GM20000 (cell line): ENCODE results near the gene SHANK1.

Experiments
- DNase-seq: peaks from one replicate; pipeline ENCODE4 v3.0.0; 2012; ENCODE audit warnings: low spot score
- CTCF ChIP-seq: IDR thresholded peaks from 2 replicates; pipeline ENCODE4 v1.5.1; 2012; ENCODE audit warnings: mild to moderate bottlenecking, control low read depth; ENCODE audit errors: extremely low read depth, missing control alignments

The SHANK1 gene

DNA sequence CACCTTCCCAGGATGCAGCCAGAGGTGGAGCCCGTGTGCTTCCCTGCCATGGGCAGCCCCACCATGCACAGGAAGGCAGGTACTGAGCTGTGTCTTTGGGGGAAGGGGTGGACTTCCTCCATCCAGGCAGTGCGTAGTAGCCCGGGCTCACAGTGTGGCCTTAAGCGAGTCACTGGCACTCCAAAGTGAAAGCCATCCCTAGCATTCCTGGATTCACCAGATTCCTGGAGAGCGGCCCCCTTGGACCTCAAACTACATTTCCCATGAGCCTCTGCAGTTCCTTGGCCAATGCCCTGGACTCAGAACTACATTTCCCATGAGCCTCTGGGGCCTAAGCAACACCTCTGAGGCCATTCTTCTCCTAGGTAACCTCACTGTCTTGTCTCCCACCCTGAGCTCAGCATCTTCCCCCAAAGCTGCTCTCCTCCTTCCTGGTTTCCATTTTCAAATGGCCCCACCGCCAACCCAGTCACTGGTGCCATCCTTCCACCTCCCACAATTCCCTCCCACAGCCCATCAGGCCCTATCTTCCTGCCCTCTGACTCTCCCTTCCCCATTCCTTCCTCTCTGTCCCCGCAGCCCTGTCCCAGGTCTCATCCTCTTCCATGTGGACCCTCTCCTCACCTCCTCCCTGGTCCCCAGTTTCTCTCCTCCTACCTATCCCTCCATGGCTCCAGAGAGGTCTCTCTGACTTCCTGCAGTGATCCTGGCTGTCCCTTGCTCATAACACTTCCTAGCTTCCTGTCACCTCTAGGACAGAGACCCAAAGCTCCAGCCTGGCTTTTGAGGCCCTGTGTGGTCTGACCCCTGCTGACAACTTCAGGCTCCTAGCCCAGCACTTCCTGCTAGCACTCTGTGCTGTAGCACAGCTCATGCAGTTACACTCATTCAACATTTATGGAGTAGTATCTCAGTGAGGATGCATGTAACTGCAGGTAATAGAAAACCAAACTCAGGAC lies 69.9 kb downstream of the SHANK1 start, which contains the start of gene C19orf81:
TSS of gene C19orf81 (plus strand) at position 13 of the 959 bp plus-strand sequence. CDS start at position 13, 0 bp downstream.
- DNase-seq, result no peak
- TF ChIP-seq CTCF, result no peak

- TF ChIP-seq CTCF, result no peak
- no peak for DNase-seq
Observed at GRCh38 chr19:50648659-50649058, 70.9 kb downstream of the SHANK1 start.

DNA sequence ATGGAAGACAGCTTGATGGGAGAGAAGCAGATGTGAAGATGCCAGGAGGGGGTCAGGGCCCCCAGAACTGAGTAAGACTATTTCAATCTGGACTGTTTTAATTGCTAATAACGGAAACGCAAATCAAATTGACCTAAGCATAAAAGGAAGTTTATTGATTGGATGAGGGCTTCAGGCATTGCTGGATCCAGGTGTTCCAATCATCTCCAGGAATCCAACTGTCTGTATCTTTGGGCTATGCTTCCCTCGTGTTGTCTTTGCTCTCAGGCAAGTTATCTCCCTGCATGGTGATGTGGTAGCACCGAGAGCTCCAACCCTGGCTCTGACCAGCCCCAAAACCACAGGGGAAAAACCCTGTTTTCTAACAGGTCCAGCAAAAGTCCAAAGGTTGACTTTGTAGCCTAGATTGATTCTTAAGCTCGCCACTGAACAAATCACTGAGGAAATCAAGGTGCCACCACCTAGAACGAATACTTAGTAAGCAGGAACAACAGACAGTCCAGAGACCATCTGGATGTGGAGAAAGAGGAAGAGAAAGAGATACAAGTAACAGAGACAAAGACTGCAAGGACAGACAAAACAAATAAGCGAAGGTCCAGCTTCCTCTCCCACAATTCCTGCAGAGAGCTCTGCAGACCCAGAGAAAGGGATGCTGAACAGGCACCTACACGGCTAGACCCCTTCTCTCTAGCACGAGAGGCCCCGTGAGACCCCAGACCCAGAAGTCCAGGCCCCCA lies 71.6 kb downstream of the SHANK1 start:
- DNase-seq, result no peak
- no peak for TF ChIP-seq CTCF

- no peak for TF ChIP-seq CTCF
- no peak for DNase-seq
Observed at GRCh38 chr19:50646074-50646807, 73.4 kb downstream of the SHANK1 start.

DNA sequence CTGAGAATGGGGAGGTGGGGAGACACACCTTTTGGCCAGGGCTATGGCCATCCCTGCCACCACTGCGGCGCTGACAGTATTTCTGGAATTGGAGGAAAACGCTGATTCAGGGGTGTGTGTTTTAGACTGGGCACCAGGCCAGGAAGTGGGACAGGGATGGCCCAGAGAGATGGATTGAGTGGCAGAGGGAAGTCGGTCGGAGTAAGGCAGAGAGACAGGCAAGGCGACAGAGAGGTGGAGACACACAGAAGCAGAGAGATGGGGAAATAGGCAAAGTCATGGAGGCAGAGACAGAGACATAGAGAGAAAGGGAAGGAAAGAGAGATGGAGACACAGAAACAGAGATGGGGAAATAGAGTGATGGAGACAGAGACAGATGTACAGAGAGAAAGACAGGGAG lies 74.5 kb downstream of the SHANK1 start:
- no peak for TF ChIP-seq CTCF
- no peak for DNase-seq

DNA sequence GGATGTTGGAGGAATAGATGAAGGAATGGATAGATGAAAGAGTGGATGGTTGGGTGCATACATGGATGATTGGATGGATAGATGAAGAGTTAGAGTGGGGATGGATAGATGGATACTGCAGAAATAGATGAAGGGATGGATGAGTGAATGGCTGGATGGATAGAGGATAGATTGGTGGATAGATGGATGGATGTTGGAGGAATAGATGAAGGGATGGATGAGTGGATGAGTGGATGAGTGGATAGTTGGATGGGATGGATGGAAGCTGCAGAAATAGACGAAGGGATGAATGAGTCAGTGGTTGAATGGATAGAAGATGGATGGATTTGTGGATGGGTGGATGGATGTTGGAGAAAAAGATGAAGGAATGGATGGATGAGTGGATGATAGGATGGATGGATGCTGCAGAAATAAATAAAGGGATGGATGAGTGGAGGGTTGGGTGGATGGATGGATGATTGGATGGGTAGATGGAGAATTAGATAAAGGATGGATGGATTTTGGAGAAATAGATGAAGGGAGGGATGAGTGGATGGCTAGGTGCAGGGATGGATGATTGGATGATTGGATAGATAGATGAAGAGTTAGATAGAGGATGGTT lies 75.2 kb downstream of the SHANK1 start:
- TF ChIP-seq CTCF, result no peak
- no peak for DNase-seq
